ENCODE results near the gene MTHFR.

GRCh38 chr1:11786168-11786567 lies 19.6 kb downstream of the MTHFR start:
- TF ChIP-seq CTCF (IDR thresholded peaks at IDR 0.05) (no peak), POLR2A (IDR thresholded peaks at IDR 0.05) (no peak)

Data from adrenal gland (tissue), 5 donors.